ENCODE data around the gene CAMTA1.
"Not testable (repeated sequence)": the region's sequence is repeated elsewhere in the genome, so short reads cannot be mapped to it uniquely, and the experiment has no call there.

The CAMTA1 gene

DNA sequence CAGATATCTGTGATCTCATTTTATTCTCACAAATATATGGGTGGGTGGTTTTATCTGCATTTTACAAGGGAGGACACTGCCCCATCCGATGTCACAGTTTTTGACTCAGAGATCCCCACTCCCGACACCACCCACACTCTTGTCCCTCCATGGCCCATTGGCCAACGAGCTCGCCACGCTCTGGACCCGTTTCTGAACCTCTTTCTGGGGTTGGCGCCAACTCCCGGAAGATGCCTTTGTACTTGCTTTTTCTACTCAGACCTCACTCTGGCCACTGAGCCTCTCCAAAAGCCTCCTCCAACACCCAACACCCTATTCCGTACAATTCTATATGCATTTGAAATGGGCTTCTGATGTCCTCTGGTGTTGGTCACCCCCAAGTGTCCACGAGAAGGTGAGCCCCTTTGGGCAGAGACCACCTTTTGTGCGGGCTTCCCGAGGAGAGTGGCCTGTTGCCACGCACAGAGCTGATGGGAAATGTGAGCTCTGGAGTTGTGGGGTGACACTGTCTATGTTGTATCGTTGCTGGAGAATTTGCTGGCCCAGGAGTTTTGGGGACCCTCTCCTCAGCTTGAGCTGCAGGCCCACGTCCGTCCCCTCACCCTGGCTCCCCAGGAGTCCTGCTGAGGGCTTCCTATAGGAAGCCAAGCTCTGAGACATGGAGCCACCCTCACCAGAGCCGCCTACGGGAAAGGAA, 618.9 kb downstream of the CAMTA1 start:
- no peak for DNase-seq

DNA sequence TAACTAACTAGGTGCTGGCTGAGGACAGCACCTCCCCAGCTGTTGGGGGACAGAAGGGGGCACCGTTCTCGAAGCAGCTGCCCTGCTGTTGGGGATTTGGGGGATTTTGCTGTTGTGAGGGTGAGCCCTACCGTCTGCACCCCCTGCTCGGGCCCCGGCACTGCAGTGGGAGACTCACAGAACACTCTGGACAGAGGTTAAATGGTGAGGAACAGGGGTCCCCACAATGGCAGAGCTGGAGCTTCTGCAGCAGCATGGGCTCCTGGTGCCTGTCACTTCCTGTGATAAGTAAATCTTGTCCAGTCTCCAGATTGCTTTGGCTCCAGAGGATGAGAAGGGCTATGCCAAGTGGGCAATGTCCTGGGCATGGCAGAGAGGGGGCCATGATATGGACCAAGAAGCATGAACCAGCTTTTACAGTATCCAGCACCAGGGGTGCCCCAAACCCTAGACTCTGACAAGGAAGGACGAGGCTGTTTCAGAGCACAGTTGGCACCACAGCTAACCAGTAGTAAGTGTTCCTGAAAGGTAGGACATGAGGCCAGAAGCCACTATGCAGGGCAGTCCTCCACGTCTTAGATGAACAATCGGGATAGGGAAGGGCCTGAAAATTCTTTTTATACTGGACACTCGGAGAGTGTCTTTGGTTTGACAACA, 620.7 kb downstream of the CAMTA1 start:
- DNase-seq: no peak

DNA sequence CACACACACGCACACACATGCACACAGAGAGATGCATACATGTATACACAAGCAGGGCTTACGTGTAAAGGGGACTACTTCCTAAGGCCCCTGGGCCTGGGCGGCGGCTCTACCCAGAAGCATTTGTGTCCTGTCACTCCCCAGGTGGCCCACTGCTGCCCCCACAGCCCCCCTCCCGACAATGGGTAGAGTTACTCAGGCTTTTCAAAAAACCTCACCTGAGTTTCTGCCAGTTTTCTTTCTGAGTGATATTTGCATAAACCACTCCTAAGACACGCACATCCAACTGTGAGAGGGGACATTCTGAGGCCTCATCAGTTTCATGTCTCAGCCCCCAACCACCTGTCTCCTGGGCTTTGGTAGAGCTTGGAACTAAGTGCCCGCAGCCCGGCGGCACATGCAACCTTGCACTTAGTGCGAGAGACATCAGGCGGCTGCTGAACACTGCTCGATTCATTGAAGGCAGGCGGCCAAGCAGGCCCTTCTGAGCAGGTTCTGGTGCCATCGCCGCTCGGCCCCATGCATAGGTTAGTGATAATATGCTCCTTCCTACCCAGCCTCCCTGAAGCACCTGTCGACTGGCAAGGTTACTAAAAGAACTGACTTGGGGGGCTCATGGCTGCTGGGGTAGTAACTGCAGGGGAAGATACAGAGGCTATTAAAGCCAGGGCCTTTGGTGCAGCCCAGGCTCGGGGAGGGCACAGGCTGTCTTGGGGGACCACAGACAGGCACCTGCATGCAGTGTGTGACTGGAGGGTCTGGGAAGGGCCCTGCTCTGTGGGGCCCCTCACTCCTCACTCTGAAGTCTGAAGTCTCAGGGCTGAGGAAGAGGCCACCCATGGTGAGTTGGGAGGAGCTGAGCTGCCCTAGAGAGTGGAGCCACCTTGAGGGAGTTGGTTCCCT, 621.6 kb downstream of the CAMTA1 start:
- no peak for DNase-seq

DNA sequence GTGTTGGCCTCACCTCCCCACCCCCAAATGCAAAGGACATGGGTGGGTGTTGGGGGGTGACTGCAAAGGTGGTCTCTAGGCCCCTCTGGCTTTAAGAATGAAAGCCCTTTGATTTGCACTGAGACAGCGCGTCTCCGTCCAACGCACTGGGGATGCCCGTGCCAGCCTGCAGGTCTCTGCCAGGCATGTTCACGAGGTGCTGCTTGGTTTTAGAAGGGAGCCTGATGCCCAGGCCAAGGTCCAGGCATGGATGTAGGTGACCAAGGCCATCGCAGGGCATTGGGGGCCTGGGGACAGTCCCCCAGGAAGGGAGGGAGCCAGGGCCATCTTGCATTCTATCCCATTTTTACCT, 622.3 kb downstream of the CAMTA1 start:
- DNase-seq: no peak

DNA sequence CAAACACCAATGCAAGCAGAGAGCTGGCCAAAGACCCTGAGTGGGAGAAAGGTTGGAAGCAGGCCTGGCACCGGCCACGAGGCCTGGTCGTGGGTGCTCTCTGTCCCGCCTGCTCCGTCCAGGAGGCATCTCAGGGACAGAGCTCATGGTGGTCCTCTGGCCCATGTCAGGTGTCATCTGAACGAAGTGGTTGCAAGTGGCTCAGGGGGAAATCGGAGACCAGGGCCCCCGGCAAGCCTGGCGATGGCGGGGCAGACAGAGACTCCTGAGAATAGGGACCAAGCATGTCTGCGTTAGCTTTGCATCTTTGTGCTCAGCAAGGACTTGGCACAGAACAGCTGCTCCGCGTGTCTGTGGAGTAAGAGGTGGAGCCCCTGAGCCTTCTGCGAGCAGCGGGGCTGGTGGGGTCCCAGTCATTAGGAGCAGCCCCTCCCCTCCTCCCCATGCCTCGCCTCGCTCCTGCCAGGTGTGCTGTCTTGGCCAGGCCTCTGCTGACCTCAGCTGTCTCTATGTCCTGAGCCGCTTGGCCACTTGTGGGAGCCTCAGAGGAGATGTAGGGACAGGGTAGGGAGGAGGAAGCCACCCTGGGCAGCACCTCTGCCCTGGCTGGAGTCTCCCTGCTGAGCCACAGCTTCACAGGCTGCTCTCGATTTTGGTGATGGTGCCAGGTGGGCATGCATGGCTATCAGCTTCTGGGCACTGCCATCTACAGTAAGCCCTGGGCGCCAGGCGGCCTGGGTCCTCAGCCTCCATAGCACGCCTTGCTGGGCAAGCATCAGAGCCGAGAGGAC, 622.9 kb downstream of the CAMTA1 start:
- no peak for DNase-seq

DNA sequence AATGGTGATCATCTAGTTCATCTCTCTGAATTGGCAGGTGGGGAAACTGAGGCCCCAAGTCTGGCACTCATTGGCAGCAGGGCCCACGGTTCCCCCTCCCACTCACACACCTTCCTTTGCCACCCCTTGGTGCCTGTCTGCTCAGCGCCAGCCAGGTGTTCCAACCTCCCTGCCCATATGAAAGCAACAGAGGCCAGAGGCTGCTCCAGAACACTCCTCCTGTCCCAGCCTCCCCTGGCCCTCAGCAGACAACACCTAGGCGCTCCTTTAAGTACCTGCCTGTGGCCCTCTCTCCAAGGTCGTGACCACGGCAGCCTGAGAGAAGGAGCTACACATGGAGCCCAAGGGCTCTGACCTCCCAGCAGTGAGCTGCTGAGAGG, 623.5 kb downstream of the CAMTA1 start:
- no peak for DNase-seq

DNA sequence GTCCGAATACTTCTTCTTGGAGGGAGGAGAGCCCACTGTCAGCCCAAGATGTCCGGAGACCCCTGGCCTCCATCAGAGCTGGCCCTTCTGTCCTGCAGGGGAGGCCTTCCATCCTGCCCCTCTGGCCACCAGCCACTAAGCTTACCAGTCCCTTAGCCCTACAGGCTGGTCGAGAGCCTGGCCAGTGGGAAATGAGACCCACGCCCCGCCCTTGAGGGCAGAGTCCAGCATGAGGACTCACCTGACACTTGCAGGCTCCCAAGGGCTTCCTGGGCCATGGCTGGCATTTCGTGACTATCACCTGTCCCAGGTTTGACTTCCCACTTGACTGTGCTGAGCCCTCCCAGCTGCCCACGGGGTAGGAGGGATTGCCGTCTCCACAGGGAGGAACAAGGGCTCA, 624.0 kb downstream of the CAMTA1 start:
- DNase-seq: no peak

DNA sequence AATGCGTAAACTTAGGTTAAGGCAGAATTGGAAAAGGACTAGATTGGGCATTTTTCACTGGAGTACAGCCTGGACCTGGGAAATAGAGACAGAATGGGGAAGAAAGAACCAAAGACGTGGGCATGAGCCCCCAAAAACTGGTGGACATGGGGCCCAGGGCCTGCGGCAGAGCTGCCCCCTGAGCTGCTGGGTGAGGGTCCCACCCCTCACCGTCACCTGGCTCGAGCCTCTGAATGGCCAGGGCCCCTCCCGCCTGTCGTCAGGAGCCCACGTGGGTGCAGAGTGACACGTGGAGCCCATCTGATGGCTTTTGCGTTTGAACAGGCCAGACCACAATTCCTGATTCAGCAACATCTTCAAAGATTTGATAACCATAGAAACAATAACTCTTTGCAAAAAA, 624.9 kb downstream of the CAMTA1 start:
- DNase-seq: no peak

DNA sequence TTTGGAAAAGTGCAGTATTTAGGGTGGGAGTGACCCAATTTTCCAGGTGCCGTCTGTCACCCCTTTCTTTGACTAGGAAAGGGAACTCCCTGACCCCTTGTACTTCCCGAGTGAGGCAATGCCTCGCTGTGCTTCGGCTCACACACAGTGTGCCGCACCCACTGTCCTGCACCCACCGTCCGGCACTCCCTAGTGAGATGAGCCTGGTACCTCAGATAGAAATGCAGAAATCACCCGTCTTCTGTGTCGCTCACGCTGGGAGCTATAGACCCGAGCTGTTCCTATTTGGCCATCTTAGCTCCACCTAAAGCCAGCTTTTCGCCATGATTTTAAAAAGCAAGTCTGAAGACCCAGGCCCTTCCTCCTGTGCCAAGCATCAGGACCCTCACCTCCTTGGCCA, 632.4 kb downstream of the CAMTA1 start:
- DNase-seq: not testable (repeated sequence)

DNA sequence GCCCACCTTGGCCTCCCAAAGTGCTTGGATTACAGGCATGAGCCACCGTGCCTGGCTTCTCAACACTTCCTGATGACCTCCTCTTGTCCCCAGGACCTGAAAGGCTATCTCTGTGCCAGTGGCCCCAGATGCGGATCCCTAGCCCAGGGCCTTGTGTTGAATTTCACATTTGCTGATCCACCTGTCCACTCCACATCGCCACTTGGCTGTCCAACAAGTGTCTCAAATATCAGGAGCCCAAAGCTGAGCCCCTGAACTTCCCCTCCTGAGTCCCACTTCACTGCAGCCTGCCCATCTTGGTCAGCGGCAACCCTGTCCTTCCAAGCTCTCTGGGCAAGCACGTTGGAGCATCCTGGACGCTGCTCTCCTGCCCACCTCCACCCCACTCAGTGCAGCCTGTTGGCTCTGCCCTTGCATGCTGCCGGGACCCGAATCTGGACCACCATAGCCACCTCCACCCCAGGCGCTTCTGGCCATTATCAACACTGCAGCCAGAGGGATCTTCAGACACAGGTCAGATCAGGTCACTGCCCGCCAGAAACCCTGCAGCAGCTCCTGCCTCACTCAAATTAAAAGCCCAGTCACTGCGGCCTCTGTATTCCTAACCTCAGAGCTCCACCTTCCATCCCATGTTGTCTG, 633.3 kb downstream of the CAMTA1 start:
- no peak for DNase-seq

DNA sequence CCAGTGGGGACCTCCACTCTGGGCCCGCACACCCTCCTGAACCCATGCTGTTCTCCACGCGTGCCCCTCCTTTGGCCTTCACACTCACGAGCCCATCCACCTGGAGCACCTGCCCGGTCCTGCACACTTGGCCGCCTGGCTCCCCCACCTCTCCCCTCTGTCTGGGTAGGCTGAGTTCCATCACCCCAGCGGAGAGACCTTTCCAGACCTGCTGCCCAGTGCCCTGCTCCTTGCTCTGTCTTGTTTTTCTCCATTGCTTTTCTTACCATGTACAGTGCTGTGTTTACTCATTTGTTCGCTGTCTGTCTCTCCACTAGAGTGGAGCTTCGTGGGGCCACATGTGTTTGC, 634.8 kb downstream of the CAMTA1 start:
- no peak for DNase-seq

DNA sequence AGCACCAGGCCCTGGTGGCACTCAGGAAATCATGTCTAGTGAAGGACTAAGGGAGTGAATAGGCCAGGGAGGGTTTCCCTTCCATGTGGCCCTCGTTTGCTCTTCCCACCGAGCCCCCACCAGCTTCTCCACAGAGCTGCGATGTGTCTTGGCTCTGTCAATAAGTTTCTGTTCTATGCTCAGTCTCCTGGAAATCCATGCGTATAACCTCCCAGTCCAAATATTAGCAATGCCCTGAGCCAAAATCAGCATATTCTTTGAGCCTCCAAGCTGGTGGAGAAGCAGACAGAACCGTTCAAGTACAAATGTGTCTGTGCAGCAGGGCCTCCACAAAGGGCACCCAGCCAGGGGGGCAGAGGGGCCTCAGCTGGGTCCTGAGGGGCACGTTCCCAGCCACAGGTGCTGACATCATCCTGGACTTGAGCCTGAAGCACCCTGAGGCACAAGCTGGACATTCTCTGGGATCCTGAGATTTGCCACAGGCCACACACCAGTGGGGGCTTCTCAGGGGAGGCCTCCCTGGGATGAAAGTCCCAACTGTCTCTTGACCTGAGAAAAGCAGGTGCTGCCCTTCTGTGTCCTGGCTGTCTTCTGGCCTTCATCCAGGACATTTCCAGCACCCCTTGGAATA, 635.3 kb downstream of the CAMTA1 start:
- no peak for DNase-seq

DNA sequence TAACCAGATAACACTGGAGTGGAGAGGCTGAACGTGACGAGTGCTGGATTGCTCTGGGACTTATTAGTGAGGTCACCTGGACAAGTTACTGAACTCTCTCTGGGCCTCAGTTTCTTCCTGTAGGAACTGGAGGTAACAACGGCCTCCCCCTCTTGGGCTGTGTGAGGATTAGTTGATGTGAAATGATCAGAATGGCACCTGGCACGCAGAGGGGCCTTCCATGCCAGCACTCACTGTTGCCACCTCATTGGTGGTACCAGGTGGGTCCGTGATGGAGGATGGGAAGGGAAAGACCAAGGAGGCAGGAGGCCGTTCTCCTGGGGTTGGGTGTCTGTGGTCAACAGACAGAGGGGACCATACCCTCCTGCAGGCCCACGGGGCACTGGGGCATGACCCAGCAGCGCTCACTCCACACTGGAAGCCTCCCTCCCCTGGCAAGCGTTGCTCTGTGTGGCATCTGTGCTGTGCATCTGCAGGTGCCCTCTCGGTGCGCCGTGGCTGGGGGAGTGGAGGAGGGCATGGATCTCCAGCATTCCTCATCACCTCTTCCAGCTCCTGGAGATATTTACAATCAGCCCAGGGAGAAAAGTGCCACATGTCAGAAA, 636.3 kb downstream of the CAMTA1 start:
- DNase-seq: no peak

DNA sequence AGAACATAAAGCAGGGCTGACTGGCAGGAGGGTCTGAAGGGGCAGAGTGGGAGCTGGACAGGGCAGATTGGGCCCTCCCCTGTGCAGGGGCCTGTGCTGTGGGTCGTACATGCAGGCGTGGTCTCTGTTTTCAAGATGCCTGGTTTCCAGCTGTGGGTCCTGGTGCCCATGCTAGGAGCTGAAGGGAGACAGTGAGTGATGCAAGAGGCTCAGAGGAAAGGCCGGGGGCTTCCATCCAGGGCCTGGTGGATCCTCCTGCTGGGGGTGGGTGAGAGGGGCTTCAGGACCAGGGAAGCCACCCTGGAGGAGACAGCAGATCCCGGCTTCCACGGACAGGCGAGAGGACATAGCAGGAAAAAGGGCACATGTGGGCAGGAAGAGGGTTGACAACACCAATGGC, 636.8 kb downstream of the CAMTA1 start:
- DNase-seq: no peak

DNA sequence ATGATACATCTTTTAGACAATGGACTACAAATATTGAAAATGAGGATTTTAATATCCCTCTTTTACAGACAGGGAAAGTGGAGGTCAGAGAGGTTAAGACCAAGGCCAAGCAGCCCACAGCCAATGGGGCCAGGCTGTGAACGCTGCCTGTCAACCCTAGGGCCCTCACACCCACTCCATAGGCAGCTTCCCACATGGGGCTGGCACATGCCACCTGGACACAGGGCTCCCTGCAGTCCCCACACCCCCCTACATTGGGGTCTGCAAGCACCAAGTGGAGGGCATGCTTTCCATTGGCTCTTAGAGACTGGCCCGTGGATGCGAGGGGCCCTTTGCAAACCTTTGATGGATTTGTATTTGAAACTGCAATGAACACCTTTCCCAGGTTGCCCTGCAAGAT, 637.3 kb downstream of the CAMTA1 start:
- DNase-seq: no peak

DNA sequence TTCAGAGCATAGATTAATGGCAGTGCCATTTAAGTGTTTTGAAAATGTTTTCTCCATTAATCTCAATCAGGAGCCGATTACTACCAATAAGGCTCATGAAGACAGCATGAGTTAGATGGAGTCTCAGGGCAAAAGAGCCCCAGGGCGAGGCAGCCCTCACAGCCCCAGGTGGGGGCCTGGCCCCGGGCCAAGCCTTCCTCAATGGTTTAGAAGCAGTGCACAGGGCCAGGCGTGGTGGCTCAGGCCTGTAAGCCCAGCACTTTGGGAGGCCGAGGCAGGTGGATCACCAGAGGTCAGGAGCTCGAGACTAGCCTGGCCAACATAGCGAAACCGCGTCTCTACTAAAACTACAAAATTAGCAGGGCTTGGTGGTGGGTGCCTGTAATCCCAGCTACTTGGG, 637.7 kb downstream of the CAMTA1 start:
- DNase-seq: no peak

DNA sequence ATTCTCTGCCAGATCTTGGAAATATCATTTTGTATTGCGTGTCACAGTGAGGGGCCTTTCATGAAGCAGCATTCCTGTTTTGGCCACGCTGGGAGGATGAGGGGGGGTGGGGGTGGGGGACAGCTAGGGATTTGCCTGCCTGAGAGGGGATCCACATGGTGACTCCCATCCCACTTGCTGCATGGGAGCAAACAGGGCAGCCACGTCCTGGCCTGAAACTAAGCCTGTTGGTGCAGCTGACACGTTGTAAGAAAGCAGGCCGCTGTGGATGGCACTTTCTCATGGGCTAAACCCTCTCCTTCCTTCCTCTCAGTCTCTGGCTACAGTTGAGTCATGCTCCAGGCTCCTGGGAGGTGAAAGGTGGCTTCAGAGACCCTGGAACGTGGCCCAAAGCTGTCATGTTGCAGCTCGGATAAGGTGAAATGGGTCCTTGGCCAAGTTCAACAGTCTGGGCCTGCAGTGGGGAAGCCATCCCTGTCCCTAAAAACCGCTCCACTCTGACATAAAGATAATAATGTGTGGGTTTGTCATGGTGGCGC, 639.2 kb downstream of the CAMTA1 start:
- no peak for DNase-seq

DNA sequence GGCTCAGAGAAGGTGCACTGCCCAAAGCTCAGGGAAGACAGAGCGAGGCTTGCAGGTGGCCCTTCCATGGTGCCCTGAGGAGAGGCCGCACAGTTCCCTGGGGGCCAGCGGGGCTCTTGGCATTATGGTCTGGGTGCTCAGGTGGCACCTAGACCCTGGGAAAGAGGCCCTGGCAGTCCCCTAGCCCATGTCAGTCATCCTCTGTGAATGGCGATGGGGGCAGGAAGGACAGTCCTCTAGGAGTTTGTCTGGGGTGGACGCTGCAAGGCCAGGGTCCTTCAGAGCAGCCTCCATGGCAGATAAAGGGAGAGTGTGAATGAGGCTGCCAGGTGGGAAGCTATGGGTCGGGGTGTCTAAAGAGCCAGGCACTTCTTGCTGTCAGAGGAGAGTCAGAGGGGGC, 640.0 kb downstream of the CAMTA1 start:
- no peak for DNase-seq

DNA sequence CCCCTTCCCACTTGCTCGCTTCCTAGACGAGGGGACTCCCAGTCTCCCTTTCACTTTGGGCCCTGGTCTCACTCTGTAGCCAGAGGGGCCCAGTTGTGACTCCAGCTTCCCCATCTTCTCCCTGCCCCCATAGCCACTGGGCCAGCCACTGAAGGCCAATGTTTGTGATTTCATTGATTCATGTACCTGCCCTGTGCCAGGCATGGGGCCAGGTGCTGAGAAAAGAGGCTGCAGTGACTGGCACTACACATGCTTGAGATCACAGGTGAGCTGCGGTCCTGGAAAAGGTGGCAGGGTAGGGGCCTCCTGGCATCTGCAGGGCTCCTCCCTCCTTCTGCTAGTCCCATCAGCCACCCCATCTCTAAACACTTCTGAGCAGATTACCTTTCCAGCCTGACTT, 640.5 kb downstream of the CAMTA1 start:
- DNase-seq: no peak

DNA sequence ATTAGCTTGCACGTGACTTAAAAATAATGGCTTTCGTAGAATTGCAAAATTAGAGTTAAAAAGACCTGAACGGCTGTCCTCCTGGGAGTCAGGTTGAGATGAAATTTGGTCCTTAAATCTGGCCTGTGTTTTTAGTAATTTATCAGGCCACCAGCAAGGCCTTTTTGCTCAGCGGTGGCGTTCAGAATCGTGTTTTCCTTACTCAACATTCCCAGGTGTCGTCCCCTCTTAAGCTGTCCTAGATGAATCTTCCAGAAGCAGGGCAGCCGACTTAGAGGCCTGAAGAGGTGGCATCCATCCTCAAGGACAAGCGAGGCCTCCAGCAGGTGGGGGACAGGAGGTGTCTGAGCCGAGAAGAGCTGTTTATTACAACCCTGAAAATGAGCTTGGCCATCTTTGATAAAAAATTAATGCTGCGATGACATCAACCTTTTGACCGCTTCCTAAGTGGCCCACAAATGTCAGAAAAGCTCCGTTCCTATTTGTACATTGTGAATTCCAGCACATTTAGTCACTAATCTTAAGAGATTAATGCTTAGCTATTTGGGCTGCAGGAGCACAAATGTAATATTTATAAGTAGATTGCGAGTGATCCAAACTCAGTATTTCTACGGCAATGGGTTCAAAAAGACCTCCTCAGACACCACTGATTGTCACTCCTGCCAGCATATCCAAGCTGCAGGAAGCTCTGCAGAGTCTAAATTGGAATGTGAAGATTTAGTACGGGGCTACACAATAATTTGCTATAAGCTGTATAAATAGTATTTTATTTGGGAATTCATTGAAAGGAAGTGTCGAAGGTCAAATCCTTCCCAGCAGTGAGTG, 641.7 kb downstream of the CAMTA1 start:
- DNase-seq: no peak
